CD4-positive, CD25-positive, alpha-beta regulatory T cell (primary cell): ENCODE data around the gene RAB4A. TPM values are rescaled to one million over a fixed set of nuclear protein-coding genes. Genes with fewer than 3 reads are reported as not detected.

Source experiments
- ATAC-seq, 2 donors: fragments of 150-1000 bp; cut with Tn5 transposase; one replicate each; pipeline ENCODE4 v1.10.0; 2021; ENCODE audit warnings: low read depth in 2 of 2, moderate number of reproducible peaks in 2 of 2, moderate library complexity in 1 of 2
- DNase-seq, 3 donors: peaks; one replicate each; pipeline versions ENCODE4 v3.0.0 to v3.0.0-alpha.2; 2012 to 2022; ENCODE audit warnings: mixed read lengths in 1 of 3
- H3K27ac ChIP-seq: one replicate; pipeline ENCODE4 v1.7.0; 2013; ENCODE audit warnings: mild to moderate bottlenecking, low read length; ENCODE audit not compliant: insufficient read depth, poor library complexity, severe bottlenecking
- H3K27me3 ChIP-seq: one replicate; pipeline ENCODE4 v1.7.0; 2013; ENCODE audit warnings: low read length; ENCODE audit not compliant: control insufficient read depth, insufficient read depth
- H3K36me3 ChIP-seq: one replicate; pipeline ENCODE4 v1.7.0; 2013; ENCODE audit warnings: mild to moderate bottlenecking, low read length, moderate library complexity; ENCODE audit not compliant: control insufficient read depth, insufficient read depth
- H3K4me1 ChIP-seq: 2 replicates; pipeline ENCODE4 v1.7.0; 2013; ENCODE audit warnings: mild to moderate bottlenecking, low read length; ENCODE audit not compliant: insufficient read depth, control insufficient read depth, poor library complexity, severe bottlenecking
- H3K4me3 ChIP-seq: one replicate; pipeline ENCODE4 v1.7.0; 2013; ENCODE audit warnings: low read depth, mild to moderate bottlenecking, low read length, moderate library complexity
- H3K9me3 ChIP-seq, 2 experiments: 1 replicate in 1 of 2; 2 replicates in 1 of 2; pipeline ENCODE4 v1.7.0; 2013; ENCODE audit warnings: low read length in 2 of 2, mild to moderate bottlenecking in 1 of 2, moderate library complexity in 1 of 2; ENCODE audit not compliant: control insufficient read depth in 2 of 2
- H3K27ac Mint-ChIP-seq, 3 donors: one replicate each; pipeline ENCODE4 v1.8.0; 2020 to 2022; ENCODE audit warnings: mild to moderate bottlenecking in 3 of 3, mixed read lengths in 3 of 3, moderate library complexity in 2 of 3
- H3K27me3 Mint-ChIP-seq: one replicate; pipeline ENCODE4 v1.8.0; 2022; ENCODE audit warnings: mild to moderate bottlenecking, mixed read lengths
- H3K36me3 Mint-ChIP-seq: one replicate; pipeline ENCODE4 v1.8.0; 2020; ENCODE audit warnings: mixed read lengths
- H3K4me1 Mint-ChIP-seq, 4 donors: one replicate each; pipeline ENCODE4 v1.8.0; 2020 to 2022; ENCODE audit warnings: mixed read lengths in 4 of 4, mild to moderate bottlenecking in 1 of 4
- H3K4me3 Mint-ChIP-seq, 4 donors: one replicate each; pipeline ENCODE4 v1.8.0; 2020 to 2022; ENCODE audit warnings: mild to moderate bottlenecking in 4 of 4, mixed read lengths in 4 of 4, moderate library complexity in 3 of 4
- H3K9me3 Mint-ChIP-seq, 7 donors: one replicate each; pipeline ENCODE4 v1.8.0; 2020 to 2022; ENCODE audit warnings: mixed read lengths in 7 of 7, mild to moderate bottlenecking in 3 of 7, moderate library complexity in 2 of 7
- polyA plus RNA-seq, 4 donors: library from polyadenylated mRNA; unstranded; fragments of 300-500 nt; fragmentation: Illumina TruSeq; gene quantifications; one replicate each; pipeline ENCODE4 v1.2.3, GENCODE V29; 2021
- total RNA-seq: library from RNA; stranded (reverse); gene quantifications from one replicate; pipeline ENCODE4 v1.2.3, GENCODE V29; 2022

RAB4A gene
- total and polyA plus RNA-seq, 5 donors from 2014 or later, result 23.2 to 33.4 (median 24.6) TPM

- Histone ChIP-seq H3K4me1 (peaks cover 29% of the 10 kb centered on the region), H3K36me3 (no peaks in the 10 kb centered on the region), H3K27ac (no peak overlapping the region), H3K27me3 (peaks cover 1% of the 10 kb centered on the region), H3K4me3 (no peak overlapping the region), H3K9me3 (peaks cover 0 to 2% of the 10 kb centered on the region in 2 experiments)
- Mint-ChIP-seq H3K4me3 (peak overlapping the region in 1 of 4 donors; percentile 20), H3K4me1 (peaks cover 12 to 55% (median 39%) of the 10 kb centered on the region in 4 donors), H3K27me3 (peaks cover 20% of the 10 kb centered on the region), H3K9me3 (peaks cover 0 to 7% (median 0%) of the 10 kb centered on the region in 7 donors), H3K36me3 (no peaks in the 10 kb centered on the region), H3K27ac (peak overlapping the region; percentile 52 to 98 (median 52))
- ATAC-seq (no peak), DNase-seq (no peak)
These were observed 21.8 kb upstream of the RAB4A start for GRCh38 chr1:229248821-229249817.

GRCh38 chr1:229249854-229250644 lies 20.9 kb upstream of the RAB4A start:
- Mint-ChIP-seq H3K27ac (peak overlapping the region; percentile 82 to 98 (median 98)), H3K9me3 (peaks cover 0 to 2% (median 0%) of the 10 kb centered on the region in 7 donors), H3K4me3 (peak overlapping the region in 3 of 4 donors; percentile 47 to 64 (median 57)), H3K4me1 (peaks cover 16 to 63% (median 44%) of the 10 kb centered on the region in 4 donors), H3K27me3 (peaks cover 16% of the 10 kb centered on the region), H3K36me3 (no peaks in the 10 kb centered on the region)
- Histone ChIP-seq H3K9me3 (no peaks in the 10 kb centered on the region), H3K27me3 (peaks cover 1% of the 10 kb centered on the region), H3K4me1 (peaks cover 37% of the 10 kb centered on the region), H3K4me3 (no peak overlapping the region), H3K27ac (no peak overlapping the region), H3K36me3 (no peaks in the 10 kb centered on the region)
- ATAC-seq (no peak), DNase-seq (peak in 1 of 3 donors; percentile 23)

- no peak for ATAC-seq
- H3K27ac ChIP-seq, result no peak overlapping the region
- no peaks in the 10 kb centered on the region for H3K9me3 ChIP-seq
- no peak for DNase-seq
- no peaks in the 10 kb centered on the region for H3K36me3 Mint-ChIP-seq
- no peaks in the 10 kb centered on the region for H3K27me3 ChIP-seq
- H3K9me3 Mint-ChIP-seq, result peaks cover 0 to 2% (median 0%) of the 10 kb centered on the region in 7 donors
- peaks cover 18 to 67% (median 52%) of the 10 kb centered on the region in 4 donors for H3K4me1 Mint-ChIP-seq
- H3K27ac Mint-ChIP-seq, result peak overlapping the region; percentile 45 to 98 (median 82)
- peaks cover 37% of the 10 kb centered on the region for H3K4me1 ChIP-seq
- no peaks in the 10 kb centered on the region for H3K36me3 ChIP-seq
- peak overlapping the region in 1 of 4 donors; percentile 65 for H3K4me3 Mint-ChIP-seq
- no peak overlapping the region for H3K4me3 ChIP-seq
- H3K27me3 Mint-ChIP-seq, result peaks cover 16% of the 10 kb centered on the region
These were observed 19.7 kb upstream of the RAB4A start for GRCh38 chr1:229251185-229251584.

GRCh38 chr1:229252228-229252984 lies 18.5 kb upstream of the RAB4A start:
- no peaks in the 10 kb centered on the region for H3K36me3 ChIP-seq
- Mint-ChIP-seq H3K36me3 (no peaks in the 10 kb centered on the region), H3K27ac (peak overlapping the region; percentile 97 to 98 (median 97)), H3K27me3 (peaks cover 16% of the 10 kb centered on the region), H3K4me3 (peak overlapping the region; percentile 51 to 97 (median 80)), H3K9me3 (peaks cover 0 to 2% (median 0%) of the 10 kb centered on the region in 7 donors), H3K4me1 (peaks cover 18 to 67% (median 52%) of the 10 kb centered on the region in 4 donors)
- H3K27me3 ChIP-seq, result no peaks in the 10 kb centered on the region
- H3K4me3 ChIP-seq, result peak overlapping the region; percentile 84
- H3K9me3 ChIP-seq, result no peaks in the 10 kb centered on the region
- no peak for DNase-seq
- ATAC-seq, result no peak
- peak overlapping the region; percentile 77 for H3K27ac ChIP-seq
- peaks cover 37% of the 10 kb centered on the region for H3K4me1 ChIP-seq

- Histone ChIP-seq H3K4me3 (peak overlapping the region; percentile 84), H3K36me3 (no peaks in the 10 kb centered on the region), H3K27ac (peak overlapping the region; percentile 77), H3K9me3 (no peaks in the 10 kb centered on the region), H3K4me1 (peaks cover 44% of the 10 kb centered on the region), H3K27me3 (no peaks in the 10 kb centered on the region)
- Mint-ChIP-seq H3K36me3 (no peaks in the 10 kb centered on the region), H3K9me3 (peaks cover 0 to 2% (median 0%) of the 10 kb centered on the region in 7 donors), H3K27me3 (peaks cover 17% of the 10 kb centered on the region), H3K27ac (peak overlapping the region; percentile 97 to 98 (median 97)), H3K4me3 (peak overlapping the region; percentile 78 to 97 (median 86)), H3K4me1 (peaks cover 24 to 71% (median 60%) of the 10 kb centered on the region in 4 donors)
- ATAC-seq (peak; percentile 87 to 93), DNase-seq (peak in 2 of 3 donors; percentile 78 to 89)
These were observed 17.5 kb upstream of the RAB4A start for GRCh38 chr1:229253151-229253974.

- ATAC-seq (peak in 1 of 2 donors; percentile 28), DNase-seq (peak in 2 of 3 donors; percentile 55 to 72)
- no peaks in the 10 kb centered on the region for H3K27me3 ChIP-seq
- peaks cover 0 to 2% (median 0%) of the 10 kb centered on the region in 7 donors for H3K9me3 Mint-ChIP-seq
- H3K4me3 ChIP-seq, result no peak overlapping the region
- peak overlapping the region; percentile 77 for H3K27ac ChIP-seq
- no peaks in the 10 kb centered on the region for H3K36me3 Mint-ChIP-seq
- H3K36me3 ChIP-seq, result no peaks in the 10 kb centered on the region
- no peaks in the 10 kb centered on the region for H3K9me3 ChIP-seq
- H3K27me3 Mint-ChIP-seq, result peaks cover 16% of the 10 kb centered on the region
- H3K27ac Mint-ChIP-seq, result peak overlapping the region; percentile 72 to 92 (median 73)
- peak overlapping the region; percentile 48 to 83 (median 66) for H3K4me3 Mint-ChIP-seq
- H3K4me1 Mint-ChIP-seq, result peaks cover 25 to 64% (median 49%) of the 10 kb centered on the region in 4 donors
- peaks cover 45% of the 10 kb centered on the region for H3K4me1 ChIP-seq
These were observed 15.9 kb upstream of the RAB4A start for GRCh38 chr1:229254910-229255541.
